Panc1 (cell line): ENCODE data around the gene DGKZ. TPM values are rescaled to one million over a fixed set of nuclear protein-coding genes. Genes with fewer than 3 reads are reported as not detected.

Experiments
- ATAC-seq: fragments of 200-7000 bp; cut with Tn5 transposase; 2 replicates; pipeline ENCODE4 v1.9.1; 2020; ENCODE audit warnings: mild to moderate bottlenecking, moderate library complexity
- BruUV-seq: library from RNA; stranded (reverse); fragments of 400-500 nt; replicated peaks from 2 replicates; lab custom pipeline; 2021; lab: Mats Ljungman, UMichigan
- CTCF ChIA-PET: fragments of 300-600 bp; sonication (Branson Sonifier 250); formaldehyde crosslinking; loops from one replicate; lab custom pipeline; 2022; ENCODE audit warnings: antibody characterized with exemption; lab: Charles Lee
- POLR2A ChIA-PET: fragments of 300-600 bp; sonication (Branson Sonifier 250); formaldehyde crosslinking; loops from one replicate; lab custom pipeline; 2022; ENCODE audit warnings: antibody characterized with exemption; lab: Charles Lee
- DNase-seq: peaks from one replicate; pipeline ENCODE4 v3.0.0-alpha.2; 2010; ENCODE audit warnings: low read depth, low spot score
- H3K27ac ChIP-seq: 2 replicates; pipeline ENCODE4 v1.5.1; 2011; ENCODE audit warnings: mild to moderate bottlenecking, low read length, inconsistent platforms
- H3K27me3 ChIP-seq: fragments of 200-500 bp; sonication (Bioruptor generic); 2 replicates; pipeline ENCODE4 v1.6.0; 2014; ENCODE audit warnings: low read length, inconsistent platforms; ENCODE audit not compliant: control insufficient read depth, insufficient read depth
- H3K36me3 ChIP-seq: fragments of 200-500 bp; sonication (Bioruptor generic); 2 replicates; pipeline ENCODE4 v1.5.1; 2014; ENCODE audit warnings: inconsistent platforms, mild to moderate bottlenecking, low read length, moderate library complexity; ENCODE audit not compliant: control insufficient read depth, insufficient read depth
- H3K4me1 ChIP-seq: 2 replicates; pipeline ENCODE4 v1.5.1; 2011; ENCODE audit warnings: inconsistent platforms, mild to moderate bottlenecking, low read length, moderate library complexity; ENCODE audit not compliant: control insufficient read depth, insufficient read depth
- H3K4me3 ChIP-seq, 2 experiments: 2 replicates each; pipeline ENCODE4 v1.5.1; 2011 to 2012; ENCODE audit warnings: low read depth in 2 of 2, low read length in 2 of 2, mild to moderate bottlenecking in 2 of 2, inconsistent platforms in 1 of 2, moderate library complexity in 1 of 2
- H3K9me3 ChIP-seq: fragments of 200-500 bp; sonication (Bioruptor generic); 2 replicates; pipeline ENCODE4 v1.5.1; 2014; ENCODE audit warnings: low read depth, mild to moderate bottlenecking, inconsistent platforms, low read length, moderate library complexity; ENCODE audit not compliant: control insufficient read depth, insufficient read depth
- POLR2AphosphoS5 ChIP-seq: IDR thresholded peaks from 2 replicates; pipeline ENCODE4 v1.6.1; 2012; ENCODE audit warnings: mild to moderate bottlenecking, low read depth, low read length, moderate library complexity
- REST ChIP-seq, 2 experiments: IDR thresholded peaks; 2 replicates each; pipeline ENCODE4 v1.6.1; 2011 to 2012; ENCODE audit warnings: low read depth in 2 of 2, control low read depth in 1 of 2, low read length in 1 of 2, mild to moderate bottlenecking in 1 of 2, moderate library complexity in 1 of 2; ENCODE audit not compliant: insufficient read depth in 1 of 2
- SIN3A ChIP-seq: IDR thresholded peaks from 2 replicates; pipeline ENCODE4 v1.6.1; 2012; ENCODE audit warnings: low read depth, mild to moderate bottlenecking, low read length, moderate library complexity, borderline replicate concordance; ENCODE audit not compliant: insufficient read depth
- TCF7L2 ChIP-seq: IDR thresholded peaks from 2 replicates; pipeline ENCODE4 v1.6.1; 2011; ENCODE audit warnings: mild to moderate bottlenecking, low read depth, low read length, inconsistent platforms
- in situ Hi-C: cut with HindIII; loops from 2 replicates; pipeline ENCODE4 v1.10.0; 2016; ENCODE audit warnings: low sequenced_read_pairs, low pct_unique_long_range_greater_than_20kb
- intact Hi-C: fragments of 100-400 bp; cut with micrococcal nuclease; formaldehyde crosslinking; loops from one replicate; pipeline ENCODE4 v1.10.0; 2022; ENCODE audit not compliant: unreplicated experiment
- total RNA-seq: library from RNA; stranded (reverse); gene quantifications from one replicate; pipeline ENCODE4 v1.2.1, GENCODE V29; 2021; ENCODE audit not compliant: unreplicated experiment
- TF ChIP-seq, protein P1 (sequence below): fragments of 450-650 bp; IDR thresholded peaks from 2 replicates; pipeline ENCODE4 v1.5.1; 2017; ENCODE audit warnings: mild to moderate bottlenecking

The DGKZ gene
- total RNA-seq, 1 experiment from 2014 or later = 104 TPM

DNA sequence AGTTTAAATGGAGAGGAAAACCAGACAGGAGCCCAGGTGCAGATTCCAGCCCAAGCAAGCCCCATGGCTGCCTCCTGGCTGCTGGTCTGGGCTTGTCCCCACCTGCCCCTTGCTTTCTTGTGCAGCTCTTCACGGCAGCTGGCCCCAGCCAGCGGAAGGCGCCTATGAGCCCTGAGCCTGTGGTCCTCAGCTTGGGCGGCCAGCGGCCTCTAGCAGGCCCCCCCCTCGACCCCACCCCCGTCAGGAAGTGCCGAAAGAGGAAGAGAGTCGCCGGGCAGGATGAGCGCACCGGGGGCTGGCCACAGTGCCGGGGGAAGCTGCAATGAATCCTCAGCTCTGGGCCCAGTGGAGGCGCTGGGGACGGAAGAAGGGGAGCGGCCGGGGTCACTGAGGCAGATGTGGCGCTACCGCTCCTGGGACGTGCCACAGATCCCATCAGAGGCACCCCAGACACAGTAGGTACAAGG is 2.1 kb upstream of the DGKZ start:
- Histone ChIP-seq H3K9me3 (no peaks in the 10 kb centered on the region), H3K4me1 (peaks cover 17% of the 10 kb centered on the region), H3K27me3 (no peaks in the 10 kb centered on the region), H3K4me3 (no peak overlapping the region), H3K27ac (no peak overlapping the region), H3K36me3 (no peaks in the 10 kb centered on the region)
- DNase-seq (no peak), ATAC-seq (no peak)
- in situ Hi-C loops (no loop called here), intact Hi-C loops (no loop called here)
- no TSS peak for BruUV-seq
- POLR2A ChIA-PET = no interaction called here
- TF ChIP-seq SIN3A (no peak), REST (IDR thresholded peaks at IDR 0.05; ENCODE audit: insufficient read depth in 1 of 2, low read depth in 2 of 2, low read length in 1 of 2) (no peak), TCF7L2 (no peak), POLR2AphosphoS5 (no peak)
- TF ChIP-seq, protein P1, sequence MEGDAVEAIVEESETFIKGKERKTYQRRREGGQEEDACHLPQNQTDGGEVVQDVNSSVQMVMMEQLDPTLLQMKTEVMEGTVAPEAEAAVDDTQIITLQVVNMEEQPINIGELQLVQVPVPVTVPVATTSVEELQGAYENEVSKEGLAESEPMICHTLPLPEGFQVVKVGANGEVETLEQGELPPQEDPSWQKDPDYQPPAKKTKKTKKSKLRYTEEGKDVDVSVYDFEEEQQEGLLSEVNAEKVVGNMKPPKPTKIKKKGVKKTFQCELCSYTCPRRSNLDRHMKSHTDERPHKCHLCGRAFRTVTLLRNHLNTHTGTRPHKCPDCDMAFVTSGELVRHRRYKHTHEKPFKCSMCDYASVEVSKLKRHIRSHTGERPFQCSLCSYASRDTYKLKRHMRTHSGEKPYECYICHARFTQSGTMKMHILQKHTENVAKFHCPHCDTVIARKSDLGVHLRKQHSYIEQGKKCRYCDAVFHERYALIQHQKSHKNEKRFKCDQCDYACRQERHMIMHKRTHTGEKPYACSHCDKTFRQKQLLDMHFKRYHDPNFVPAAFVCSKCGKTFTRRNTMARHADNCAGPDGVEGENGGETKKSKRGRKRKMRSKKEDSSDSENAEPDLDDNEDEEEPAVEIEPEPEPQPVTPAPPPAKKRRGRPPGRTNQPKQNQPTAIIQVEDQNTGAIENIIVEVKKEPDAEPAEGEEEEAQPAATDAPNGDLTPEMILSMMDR = no peak
- CTCF ChIA-PET = interaction anchor here (0.7 kb wide), 1 partner anchor 23 kb away, joined by 3 read pairs; no protein-coding TSS in a partner anchor

DNA sequence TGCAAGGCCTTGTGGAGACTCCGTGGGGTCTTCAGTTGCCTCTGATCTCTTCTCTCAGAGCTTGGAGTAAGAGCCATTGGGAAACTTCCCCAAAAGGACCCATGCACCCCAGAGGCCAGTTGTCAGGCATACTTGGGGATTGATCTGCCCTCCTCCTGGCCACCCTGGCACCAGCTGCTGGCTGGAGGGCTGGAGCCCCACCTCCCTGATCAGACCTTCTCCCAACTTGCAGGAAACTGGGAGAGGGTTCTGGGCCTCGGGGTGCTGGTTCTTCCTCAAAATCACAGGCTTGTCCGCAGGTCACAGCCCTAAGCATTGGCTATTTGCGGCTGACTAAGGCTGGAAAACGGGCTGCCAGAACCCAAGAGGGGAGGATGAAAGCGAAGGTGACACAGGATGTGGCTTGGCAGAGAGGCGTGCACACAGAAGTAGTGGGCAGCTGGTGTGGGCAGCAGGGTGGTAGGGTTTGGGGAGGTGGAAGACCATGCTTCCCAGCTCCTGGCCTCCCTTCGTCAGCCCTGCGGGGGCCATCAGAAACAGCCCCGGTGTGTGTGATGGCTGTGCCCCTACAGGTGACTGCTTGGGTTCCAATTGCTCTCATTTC is 1.3 kb upstream of the DGKZ start:
- CTCF ChIA-PET = interaction anchor here (0.6 to 0.7 kb wide), 2 partner anchors 22 to 33 kb away, joined by 3 read pairs; no protein-coding TSS in a partner anchor
- Histone ChIP-seq H3K27me3 (no peaks in the 10 kb centered on the region), H3K4me3 (no peak overlapping the region), H3K4me1 (peaks cover 20% of the 10 kb centered on the region), H3K27ac (no peak overlapping the region), H3K9me3 (no peaks in the 10 kb centered on the region), H3K36me3 (no peaks in the 10 kb centered on the region)
- TF ChIP-seq SIN3A = no peak
- TF ChIP-seq REST (IDR thresholded peaks at IDR 0.05; ENCODE audit: insufficient read depth in 1 of 2, low read depth in 2 of 2, low read length in 1 of 2) = no peak
- TF ChIP-seq, protein P1 = no peak
- no peak for TF ChIP-seq POLR2AphosphoS5
- TF ChIP-seq TCF7L2 = no peak
- DNase-seq (no peak), ATAC-seq (no peak)
- in situ Hi-C loops (no loop called here), intact Hi-C loops (no loop called here)
- BruUV-seq = no TSS peak
- POLR2A ChIA-PET = no interaction called here
